Measurements from ENCODE around the gene CFH. TPM values are rescaled to one million over a fixed set of nuclear protein-coding genes. Genes with fewer than 3 reads are reported as not detected.

CFH gene
- total RNA-seq, 3 donors from 2014 or later (not counting 1 experiment from before 2014, with no cell fraction given) = 0.88 to 2.8 (median 2.7) TPM

DNA sequence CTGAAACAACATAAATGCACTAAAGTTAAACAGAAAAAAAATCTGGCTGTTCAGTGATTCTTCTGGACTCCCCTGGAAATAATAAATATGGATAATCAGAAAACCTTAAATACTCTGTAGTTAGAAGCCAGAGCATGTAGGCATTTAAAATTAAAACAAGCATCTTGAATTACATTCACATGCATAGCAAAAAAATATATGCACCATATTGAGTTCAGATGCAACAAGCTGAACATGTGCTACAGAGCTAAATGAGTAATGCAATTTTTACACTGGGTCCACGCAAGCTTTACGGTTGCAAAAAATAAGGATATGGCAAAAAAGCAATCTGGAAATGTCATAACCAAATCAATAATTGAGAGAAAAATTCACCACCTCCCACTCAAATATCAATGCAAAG, 32.1 kb upstream of the CFH start:
- Mint-ChIP-seq H3K27ac (no peak overlapping the region), H3K36me3 (no peaks in the 10 kb centered on the region), H3K4me1 (no peaks in the 10 kb centered on the region), H3K4me3 (no peak overlapping the region), H3K9me3 (peaks cover 2 to 10% of the 10 kb centered on the region in 2 donors), H3K27me3 (ENCODE audit: low read depth in 2 of 2) (no peaks in the 10 kb centered on the region)
- Histone ChIP-seq H3K27me3 (ENCODE audit: control insufficient read depth, insufficient read depth, low read length) (no peaks in the 10 kb centered on the region), H3K4me3 (ENCODE audit: low read length) (no peak overlapping the region), H3K9me3 (ENCODE audit: control insufficient read depth, insufficient read depth, low read length) (no peaks in the 10 kb centered on the region), H3K36me3 (ENCODE audit: control insufficient read depth, insufficient read depth, low read length) (no peaks in the 10 kb centered on the region), H3K4me1 (ENCODE audit: control insufficient read depth, insufficient read depth, low read length) (no peaks in the 10 kb centered on the region), H3K27ac (ENCODE audit: low read length) (no peak overlapping the region)
- intact Hi-C loops (cut with micrococcal nuclease) = no loop called here
- ATAC-seq (no peak), DNase-seq (no peak)
- WGBS (ENCODE audit: insufficient coverage) = 94% methylated on average over 2 of the region's 2 CpGs
- TF ChIP-seq, protein P1, sequence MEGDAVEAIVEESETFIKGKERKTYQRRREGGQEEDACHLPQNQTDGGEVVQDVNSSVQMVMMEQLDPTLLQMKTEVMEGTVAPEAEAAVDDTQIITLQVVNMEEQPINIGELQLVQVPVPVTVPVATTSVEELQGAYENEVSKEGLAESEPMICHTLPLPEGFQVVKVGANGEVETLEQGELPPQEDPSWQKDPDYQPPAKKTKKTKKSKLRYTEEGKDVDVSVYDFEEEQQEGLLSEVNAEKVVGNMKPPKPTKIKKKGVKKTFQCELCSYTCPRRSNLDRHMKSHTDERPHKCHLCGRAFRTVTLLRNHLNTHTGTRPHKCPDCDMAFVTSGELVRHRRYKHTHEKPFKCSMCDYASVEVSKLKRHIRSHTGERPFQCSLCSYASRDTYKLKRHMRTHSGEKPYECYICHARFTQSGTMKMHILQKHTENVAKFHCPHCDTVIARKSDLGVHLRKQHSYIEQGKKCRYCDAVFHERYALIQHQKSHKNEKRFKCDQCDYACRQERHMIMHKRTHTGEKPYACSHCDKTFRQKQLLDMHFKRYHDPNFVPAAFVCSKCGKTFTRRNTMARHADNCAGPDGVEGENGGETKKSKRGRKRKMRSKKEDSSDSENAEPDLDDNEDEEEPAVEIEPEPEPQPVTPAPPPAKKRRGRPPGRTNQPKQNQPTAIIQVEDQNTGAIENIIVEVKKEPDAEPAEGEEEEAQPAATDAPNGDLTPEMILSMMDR (IDR thresholded peaks at IDR 0.05) = no peak

DNA sequence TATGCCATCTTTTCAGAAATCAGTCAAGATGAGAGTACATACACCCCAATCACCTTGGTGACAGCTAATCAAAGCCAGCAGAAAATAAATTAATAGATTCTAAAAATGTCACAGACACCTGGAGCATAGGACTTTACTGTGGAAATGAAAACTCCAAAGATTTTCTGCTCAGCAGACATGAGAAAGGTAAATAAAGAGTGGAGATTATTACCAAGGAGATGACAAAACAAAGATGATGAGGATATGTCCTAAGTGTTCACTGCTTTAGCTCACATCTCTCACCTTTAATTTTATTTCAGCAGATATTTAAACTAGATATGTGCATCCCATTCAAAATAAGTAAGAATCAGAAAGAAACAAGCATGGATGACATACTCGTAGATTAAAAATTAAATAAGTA, 28.8 kb upstream of the CFH start:
- no CpG with 5 or more reads among the region's 1 CpG for WGBS (ENCODE audit: insufficient coverage)
- no peaks in the 10 kb centered on the region for H3K36me3 ChIP-seq (ENCODE audit: control insufficient read depth, insufficient read depth, low read length)
- intact Hi-C loops (cut with micrococcal nuclease) = no loop called here

DNA sequence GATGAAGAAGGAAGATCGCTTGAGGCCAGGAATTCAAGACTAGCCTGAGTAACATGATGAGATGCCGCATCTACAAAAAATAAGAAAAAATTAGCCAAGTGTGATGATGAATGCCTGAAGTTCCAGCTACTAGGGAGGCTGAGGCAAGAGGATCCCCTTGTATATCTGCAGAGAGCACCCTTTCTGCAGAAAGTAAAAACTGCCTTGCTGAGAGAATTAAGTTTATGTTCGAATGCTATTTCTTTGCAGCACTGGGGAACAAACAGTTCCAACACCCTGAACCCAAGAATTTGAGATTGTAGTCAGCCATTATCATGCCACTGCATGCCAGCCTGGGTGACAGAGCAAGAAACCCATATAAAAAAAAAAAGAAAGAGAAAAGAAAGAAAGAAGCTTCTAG, 23.0 kb upstream of the CFH start:
- TF ChIP-seq, protein P1 (IDR thresholded peaks at IDR 0.05) = no peak
- Histone ChIP-seq H3K4me3 (ENCODE audit: low read length) (no peak overlapping the region), H3K36me3 (ENCODE audit: control insufficient read depth, insufficient read depth, low read length) (no peaks in the 10 kb centered on the region), H3K9me3 (ENCODE audit: control insufficient read depth, insufficient read depth, low read length) (peaks cover 5% of the 10 kb centered on the region), H3K27me3 (ENCODE audit: control insufficient read depth, insufficient read depth, low read length) (no peaks in the 10 kb centered on the region), H3K4me1 (ENCODE audit: control insufficient read depth, insufficient read depth, low read length) (no peaks in the 10 kb centered on the region), H3K27ac (ENCODE audit: low read length) (no peak overlapping the region)
- Mint-ChIP-seq H3K4me1 (no peaks in the 10 kb centered on the region), H3K27ac (no peak overlapping the region), H3K9me3 (peaks cover 8 to 11% of the 10 kb centered on the region in 2 donors), H3K4me3 (no peak overlapping the region), H3K27me3 (ENCODE audit: low read depth in 2 of 2) (no peaks in the 10 kb centered on the region), H3K36me3 (peaks cover 13% of the 10 kb centered on the region)
- ATAC-seq (no peak), DNase-seq (no peak)
- WGBS (ENCODE audit: insufficient coverage) = 84% methylated on average over 3 of the region's 3 CpGs
- intact Hi-C loops (cut with micrococcal nuclease) = no loop called here

More for the DNA sequence above, 28.8 kb upstream of the CFH start:
- H3K27me3 Mint-ChIP-seq (ENCODE audit: low read depth in 2 of 2) = no peaks in the 10 kb centered on the region
- Histone ChIP-seq H3K27me3 (ENCODE audit: control insufficient read depth, insufficient read depth, low read length) (no peaks in the 10 kb centered on the region), H3K4me3 (ENCODE audit: low read length) (no peak overlapping the region), H3K9me3 (ENCODE audit: control insufficient read depth, insufficient read depth, low read length) (no peaks in the 10 kb centered on the region), H3K4me1 (ENCODE audit: control insufficient read depth, insufficient read depth, low read length) (no peaks in the 10 kb centered on the region), H3K27ac (ENCODE audit: low read length) (no peak overlapping the region)
- H3K27ac Mint-ChIP-seq = no peak overlapping the region
- TF ChIP-seq, protein P1 (IDR thresholded peaks at IDR 0.05) = no peak
- H3K36me3 Mint-ChIP-seq = peaks cover 4% of the 10 kb centered on the region
- ATAC-seq = no peak
- H3K4me3 Mint-ChIP-seq = no peak overlapping the region
- no peak for DNase-seq
- peaks cover under 1 to 8% of the 10 kb centered on the region in 2 donors for H3K9me3 Mint-ChIP-seq
- no peaks in the 10 kb centered on the region for H3K4me1 Mint-ChIP-seq

GRCh38 chr1:196637606-196638005, 14.2 kb upstream of the CFH start:
- Mint-ChIP-seq H3K9me3 (peaks cover 4 to 10% of the 10 kb centered on the region in 2 donors), H3K4me1 (no peaks in the 10 kb centered on the region), H3K36me3 (peaks cover 5% of the 10 kb centered on the region), H3K27ac (no peak overlapping the region), H3K27me3 (ENCODE audit: low read depth in 2 of 2) (no peaks in the 10 kb centered on the region), H3K4me3 (no peak overlapping the region)
- Histone ChIP-seq H3K4me1 (ENCODE audit: control insufficient read depth, insufficient read depth, low read length) (no peaks in the 10 kb centered on the region), H3K36me3 (ENCODE audit: control insufficient read depth, insufficient read depth, low read length) (no peaks in the 10 kb centered on the region), H3K4me3 (ENCODE audit: low read length) (no peak overlapping the region), H3K27me3 (ENCODE audit: control insufficient read depth, insufficient read depth, low read length) (no peaks in the 10 kb centered on the region), H3K27ac (ENCODE audit: low read length) (no peak overlapping the region), H3K9me3 (ENCODE audit: control insufficient read depth, insufficient read depth, low read length) (no peaks in the 10 kb centered on the region)
- intact Hi-C loops (cut with micrococcal nuclease) = no loop called here
- WGBS (ENCODE audit: insufficient coverage) = 97% methylated on average over 5 of the region's 6 CpGs
- ATAC-seq (no peak), DNase-seq (no peak)
- TF ChIP-seq, protein P1 (IDR thresholded peaks at IDR 0.05) = no peak
